ENCODE measurements around the gene ERBB3. TPM values are rescaled to one million over a fixed set of nuclear protein-coding genes. Genes with fewer than 3 reads are reported as not detected.

Gene ERBB3
- total and polyA plus RNA-seq, 9 donors: 0.72 to 20.6 (median 3.3) TPM

DNA sequence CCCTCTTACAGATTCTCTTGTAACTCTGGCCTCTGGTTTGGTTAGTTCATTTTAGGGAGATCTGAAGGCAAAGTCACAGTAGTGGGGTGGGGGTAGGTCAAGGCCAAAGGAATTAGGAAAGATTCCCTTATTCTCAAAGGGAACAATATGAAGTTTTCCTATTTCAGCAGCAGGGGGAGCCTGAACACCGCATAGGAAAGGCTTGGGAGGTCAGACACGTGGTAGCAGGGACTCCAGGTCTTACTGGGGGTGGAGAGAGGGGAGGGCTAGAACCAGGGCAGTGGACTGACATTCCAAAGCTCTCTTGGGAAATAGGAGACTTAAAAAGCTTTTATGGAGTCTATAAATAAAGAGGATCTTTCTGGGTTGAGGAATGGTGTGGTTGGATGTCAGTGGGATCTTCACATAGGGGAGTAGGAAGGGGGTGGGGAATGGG lies 39.4 kb downstream of the ERBB3 start:
- Histone ChIP-seq H3K27me3 (no peaks in the 10 kb centered on the region), H3K36me3 (no peaks in the 10 kb centered on the region), H3K27ac (peak overlapping the region; percentile 84 to 91), H3K4me3 (peak overlapping the region; percentile 76), H3K4me1 (ENCODE audit: insufficient read depth) (peaks cover 2% of the 10 kb centered on the region), H3K9me3 (no peaks in the 10 kb centered on the region)
- intact Hi-C loops (cut with DNase I): loop anchor here in 2 of 4 donors (2.0 kb wide), 2 partner anchors 71 to 105 kb away; partner anchors contain the start of gene NABP2 (in 1 of the 2)
- peak; percentile 71 to 81 (median 77) for DNase-seq
- WGBS, 3 donors: 0 to 1% (median 0%) methylated on average over 2 of the region's 2 CpGs
- TF ChIP-seq POLR2A (IDR thresholded peaks at IDR 0.05): no peak
- TF ChIP-seq, protein P1, sequence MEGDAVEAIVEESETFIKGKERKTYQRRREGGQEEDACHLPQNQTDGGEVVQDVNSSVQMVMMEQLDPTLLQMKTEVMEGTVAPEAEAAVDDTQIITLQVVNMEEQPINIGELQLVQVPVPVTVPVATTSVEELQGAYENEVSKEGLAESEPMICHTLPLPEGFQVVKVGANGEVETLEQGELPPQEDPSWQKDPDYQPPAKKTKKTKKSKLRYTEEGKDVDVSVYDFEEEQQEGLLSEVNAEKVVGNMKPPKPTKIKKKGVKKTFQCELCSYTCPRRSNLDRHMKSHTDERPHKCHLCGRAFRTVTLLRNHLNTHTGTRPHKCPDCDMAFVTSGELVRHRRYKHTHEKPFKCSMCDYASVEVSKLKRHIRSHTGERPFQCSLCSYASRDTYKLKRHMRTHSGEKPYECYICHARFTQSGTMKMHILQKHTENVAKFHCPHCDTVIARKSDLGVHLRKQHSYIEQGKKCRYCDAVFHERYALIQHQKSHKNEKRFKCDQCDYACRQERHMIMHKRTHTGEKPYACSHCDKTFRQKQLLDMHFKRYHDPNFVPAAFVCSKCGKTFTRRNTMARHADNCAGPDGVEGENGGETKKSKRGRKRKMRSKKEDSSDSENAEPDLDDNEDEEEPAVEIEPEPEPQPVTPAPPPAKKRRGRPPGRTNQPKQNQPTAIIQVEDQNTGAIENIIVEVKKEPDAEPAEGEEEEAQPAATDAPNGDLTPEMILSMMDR (IDR thresholded peaks at IDR 0.05): peak; percentile 69 to 88 (median 86)
- TF ChIP-seq EP300 (IDR thresholded peaks at IDR 0.05): no peak

DNA sequence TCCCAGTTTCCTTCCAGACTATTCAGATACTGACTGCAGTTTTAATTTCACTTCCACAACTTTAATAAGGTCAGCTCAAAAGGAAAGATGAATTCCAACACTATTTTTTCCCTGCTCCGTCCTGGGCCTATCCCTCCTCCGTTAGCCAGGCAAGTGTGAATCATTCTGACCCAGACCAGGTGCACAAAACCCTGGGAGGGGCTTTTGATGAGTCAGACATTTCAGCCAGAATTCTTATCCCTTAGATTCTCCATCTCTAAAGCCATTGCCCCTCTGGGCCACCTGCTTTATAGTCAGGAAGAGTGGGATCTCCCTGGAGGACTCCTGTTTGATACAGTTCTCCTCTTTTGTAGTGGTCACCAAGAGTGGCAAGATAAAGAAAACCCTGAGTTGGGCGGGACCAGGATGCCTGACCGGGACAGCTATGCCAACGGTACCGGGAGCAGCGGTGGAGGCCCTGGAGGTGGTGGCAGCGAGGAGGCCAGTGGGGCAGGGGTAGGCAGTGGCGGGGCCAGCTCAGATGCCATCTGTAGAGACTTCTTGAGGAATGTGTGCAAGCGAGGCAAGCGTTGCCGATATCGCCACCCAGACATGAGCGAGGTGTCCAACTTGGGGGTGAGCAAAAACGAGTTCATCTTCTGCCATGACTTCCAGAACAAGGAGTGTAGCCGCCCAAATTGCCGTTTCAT lies 40.3 kb downstream of the ERBB3 start:
- DNase-seq: peak in 4 of 5 donors; percentile 37 to 51 (median 42)
- H3K4me1 ChIP-seq (ENCODE audit: insufficient read depth): peaks cover 2% of the 10 kb centered on the region
- no peaks in the 10 kb centered on the region for H3K9me3 ChIP-seq
- H3K27me3 ChIP-seq: no peaks in the 10 kb centered on the region
- H3K4me3 ChIP-seq: no peak overlapping the region
- no peaks in the 10 kb centered on the region for H3K36me3 ChIP-seq
- TF ChIP-seq EP300 (IDR thresholded peaks at IDR 0.05) (no peak), POLR2A (IDR thresholded peaks at IDR 0.05) (no peak)
- TF ChIP-seq, protein P1 (IDR thresholded peaks at IDR 0.05): no peak
- peak overlapping the region in 1 of 2 donors; percentile 84 for H3K27ac ChIP-seq
- WGBS, 3 donors: 84 to 86% (median 85%) methylated on average over 17 of the region's 17 CpGs
- intact Hi-C loops (cut with DNase I): loop anchor here (2.0 to 10.0 kb wide), 5 partner anchors 42 to 1582 kb away; partner anchors contain the start of genes NABP2 (in 2 of the 4), RNF41 (in 2 of the 4), SMARCC2 (in 2 of the 4) and SPRYD4 (in 2 of the 4)

DNA sequence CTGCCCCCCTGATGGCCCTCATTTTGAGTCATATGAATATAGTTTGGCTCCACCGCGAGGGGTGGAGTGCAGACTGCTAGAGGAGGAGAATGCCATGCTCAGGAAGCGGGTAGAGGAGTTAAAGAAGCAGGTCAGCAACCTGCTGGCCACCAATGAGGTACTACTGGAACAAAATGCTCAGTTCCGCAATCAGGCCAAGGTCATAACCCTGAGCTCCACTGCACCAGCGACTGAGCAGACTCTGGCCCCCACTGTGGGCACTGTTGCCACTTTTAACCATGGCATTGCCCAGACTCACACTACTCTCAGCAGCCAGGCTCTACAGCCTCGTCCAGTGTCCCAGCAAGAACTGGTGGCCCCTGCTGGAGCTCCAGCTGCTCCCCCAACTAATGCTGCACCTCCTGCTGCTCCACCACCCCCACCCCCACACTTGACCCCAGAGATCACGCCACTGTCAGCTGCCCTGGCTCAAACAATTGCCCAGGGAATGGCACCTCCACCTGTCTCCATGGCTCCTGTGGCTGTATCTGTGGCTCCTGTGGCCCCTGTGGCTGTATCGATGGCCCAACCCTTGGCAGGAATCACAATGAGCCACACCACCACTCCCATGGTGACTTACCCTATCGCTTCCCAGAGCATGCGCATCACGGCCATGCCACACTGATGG lies 41.4 kb downstream of the ERBB3 start:
- intact Hi-C loops (cut with DNase I): loop anchor here (2.0 to 10.0 kb wide), 5 partner anchors 41 to 1581 kb away; partner anchors contain the start of genes NABP2 (in 2 of the 4), RNF41 (in 2 of the 4), SMARCC2 (in 2 of the 4) and SPRYD4 (in 2 of the 4)
- Histone ChIP-seq H3K27ac (no peak overlapping the region), H3K9me3 (no peaks in the 10 kb centered on the region), H3K4me1 (ENCODE audit: insufficient read depth) (peaks cover 2% of the 10 kb centered on the region), H3K27me3 (no peaks in the 10 kb centered on the region), H3K36me3 (no peaks in the 10 kb centered on the region), H3K4me3 (no peak overlapping the region)
- WGBS, 3 donors: 74 to 79% (median 77%) methylated on average over 11 of the region's 11 CpGs
- no peak for DNase-seq
- no peak for TF ChIP-seq POLR2A (IDR thresholded peaks at IDR 0.05)
- no peak for TF ChIP-seq EP300 (IDR thresholded peaks at IDR 0.05)
- TF ChIP-seq, protein P1 (IDR thresholded peaks at IDR 0.05): no peak

DNA sequence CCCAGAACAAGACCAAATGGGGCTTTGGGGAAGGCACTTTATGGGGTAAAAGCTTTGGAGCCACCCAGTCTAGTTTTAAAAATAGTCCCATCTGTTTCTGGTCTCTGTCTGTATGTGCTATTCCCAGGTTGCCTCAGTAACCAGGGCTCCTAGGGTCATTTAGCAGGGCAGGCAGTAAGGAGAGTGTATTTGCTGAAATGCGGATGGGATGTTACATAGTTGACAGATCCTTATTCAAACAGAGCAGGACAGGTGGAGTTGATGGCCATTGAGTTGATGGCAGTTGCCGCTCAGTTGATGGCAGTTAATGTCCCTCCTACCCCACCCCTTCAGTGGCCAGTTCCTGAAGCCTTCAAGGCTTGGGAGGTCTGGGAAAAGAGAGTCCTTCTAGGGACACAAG lies 42.7 kb downstream of the ERBB3 start:
- intact Hi-C loops (cut with DNase I): loop anchor here in 3 of 4 donors (5.0 to 10.0 kb wide), 4 partner anchors 40 to 1580 kb away; partner anchors contain the start of genes NABP2 (in 2 of the 3), RNF41 (in 2 of the 3) and SPRYD4 (in 2 of the 3)
- Histone ChIP-seq H3K36me3 (no peaks in the 10 kb centered on the region), H3K27ac (no peak overlapping the region), H3K4me3 (no peak overlapping the region), H3K4me1 (ENCODE audit: insufficient read depth) (peaks cover 6% of the 10 kb centered on the region), H3K27me3 (no peaks in the 10 kb centered on the region), H3K9me3 (no peaks in the 10 kb centered on the region)
- DNase-seq: no peak
- WGBS, 3 donors: 81 to 93% (median 91%) methylated on average over 2 of the region's 2 CpGs
- TF ChIP-seq, protein P1 (IDR thresholded peaks at IDR 0.05): no peak
- TF ChIP-seq EP300 (IDR thresholded peaks at IDR 0.05) (no peak), POLR2A (IDR thresholded peaks at IDR 0.05) (no peak)
